K562 (cell line): ENCODE results near the gene FAM50B.

Experiments used
- SIX5 ChIP-seq, 2 experiments: IDR thresholded peaks; 2 replicates each; pipeline ENCODE4 v1.6.1; 2011; ENCODE audit warnings: low read length in 2 of 2, borderline replicate concordance in 1 of 2, low read depth in 1 of 2, mild to moderate bottlenecking in 1 of 2, moderate library complexity in 1 of 2; ENCODE audit not compliant: insufficient read depth in 1 of 2
- TF ChIP-seq, protein P1 (sequence below), 2 experiments: fragments of 450-650 bp in 1 of 2; sonication (generic) in 1 of 2; formaldehyde crosslinking; conservative IDR thresholded peaks; 2 replicates each; pipeline versions ENCODE4 v1.4.0 to v1.8.1; 2020 to 2022; ENCODE audit warnings: mild to moderate bottlenecking in 1 of 2, missing genetic modification reagents in 1 of 2

DNA sequence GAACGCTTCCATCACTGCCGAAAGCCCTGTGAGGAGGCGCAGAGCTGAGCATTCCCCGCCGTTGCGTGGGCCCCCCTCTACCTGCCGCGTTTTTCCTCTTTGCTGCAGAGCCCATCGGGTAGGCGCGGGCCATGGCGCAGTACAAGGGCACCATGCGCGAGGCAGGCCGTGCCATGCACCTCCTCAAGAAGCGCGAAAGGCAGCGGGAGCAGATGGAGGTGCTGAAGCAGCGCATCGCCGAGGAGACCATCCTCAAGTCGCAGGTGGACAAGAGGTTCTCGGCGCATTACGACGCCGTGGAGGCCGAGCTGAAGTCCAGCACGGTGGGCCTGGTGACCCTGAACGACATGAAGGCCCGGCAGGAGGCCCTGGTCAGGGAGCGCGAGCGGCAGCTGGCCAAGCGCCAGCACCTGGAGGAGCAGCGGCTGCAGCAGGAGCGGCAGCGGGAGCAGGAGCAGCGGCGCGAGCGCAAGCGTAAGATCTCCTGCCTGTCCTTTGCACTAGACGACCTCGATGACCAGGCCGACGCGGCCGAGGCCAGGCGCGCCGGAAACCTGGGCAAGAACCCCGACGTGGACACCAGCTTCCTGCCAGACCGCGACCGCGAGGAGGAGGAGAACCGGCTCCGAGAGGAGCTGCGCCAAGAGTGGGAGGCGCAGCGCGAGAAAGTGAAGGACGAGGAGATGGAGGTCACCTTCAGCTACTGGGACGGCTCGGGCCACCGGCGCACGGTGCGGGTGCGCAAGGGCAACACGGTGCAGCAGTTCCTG is 693 bp downstream of the FAM50B start:
- no peak for TF ChIP-seq SIX5 (IDR thresholded peaks at IDR 0.05; ENCODE audit: borderline replicate concordance in 1 of 2, insufficient read depth in 1 of 2, low read depth in 1 of 2, low read length in 2 of 2)
- TF ChIP-seq, protein P1, sequence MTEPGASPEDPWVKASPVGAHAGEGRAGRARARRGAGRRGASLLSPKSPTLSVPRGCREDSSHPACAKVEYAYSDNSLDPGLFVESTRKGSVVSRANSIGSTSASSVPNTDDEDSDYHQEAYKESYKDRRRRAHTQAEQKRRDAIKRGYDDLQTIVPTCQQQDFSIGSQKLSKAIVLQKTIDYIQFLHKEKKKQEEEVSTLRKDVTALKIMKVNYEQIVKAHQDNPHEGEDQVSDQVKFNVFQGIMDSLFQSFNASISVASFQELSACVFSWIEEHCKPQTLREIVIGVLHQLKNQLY (CRISPR knock-in tag; conservative IDR thresholded peaks at IDR 0.05) = no peak
